Measurements from ENCODE around the gene FAXC. TPM values are rescaled to one million over a fixed set of nuclear protein-coding genes. Genes with fewer than 3 reads are reported as not detected.

FAXC gene
- total RNA-seq, 3 donors from 2014 or later: 1.0 to 25.8 (median 2.0) TPM

GRCh38 chr6:99384507-99384906 lies 35.0 kb upstream of the FAXC start:
- TF ChIP-seq CTCF (IDR thresholded peaks at IDR 0.05): no peak
- Histone ChIP-seq H3K9me3 (no peaks in the 10 kb centered on the region), H3K36me3 (ENCODE audit: low read depth) (no peaks in the 10 kb centered on the region), H3K4me1 (ENCODE audit: low read depth) (no peaks in the 10 kb centered on the region), H3K4me3 (no peak overlapping the region)
- DNase-seq (no peak), ATAC-seq (no peak)
- intact Hi-C loops (cut with DNase I, micrococcal nuclease): no loop called here

GRCh38 chr6:99378636-99379035 lies 29.2 kb upstream of the FAXC start:
- Histone ChIP-seq H3K9me3 (no peaks in the 10 kb centered on the region), H3K36me3 (ENCODE audit: low read depth) (no peaks in the 10 kb centered on the region), H3K4me1 (ENCODE audit: low read depth) (no peaks in the 10 kb centered on the region), H3K4me3 (no peak overlapping the region)
- no peak for ATAC-seq
- TF ChIP-seq CTCF (IDR thresholded peaks at IDR 0.05): no peak
- no peak for DNase-seq
- intact Hi-C loops (cut with DNase I, micrococcal nuclease): no loop called here

GRCh38 chr6:99369533-99369932 lies 20.1 kb upstream of the FAXC start:
- no peaks in the 10 kb centered on the region for H3K9me3 ChIP-seq
- intact Hi-C loops (cut with DNase I, micrococcal nuclease): no loop called here
- no peaks in the 10 kb centered on the region for H3K4me1 ChIP-seq (ENCODE audit: low read depth)
- no peak for TF ChIP-seq CTCF (IDR thresholded peaks at IDR 0.05)
- no peak for ATAC-seq
- no peak overlapping the region for H3K4me3 ChIP-seq
- no peak for DNase-seq
- H3K36me3 ChIP-seq (ENCODE audit: low read depth): no peaks in the 10 kb centered on the region

GRCh38 chr6:99366852-99367251 lies 17.4 kb upstream of the FAXC start:
- DNase-seq: no peak
- H3K4me1 ChIP-seq (ENCODE audit: low read depth): no peaks in the 10 kb centered on the region
- no peaks in the 10 kb centered on the region for H3K9me3 ChIP-seq
- H3K4me3 ChIP-seq: no peak overlapping the region
- H3K36me3 ChIP-seq (ENCODE audit: low read depth): no peaks in the 10 kb centered on the region
- intact Hi-C loops (cut with DNase I, micrococcal nuclease): no loop called here
- TF ChIP-seq CTCF (IDR thresholded peaks at IDR 0.05): no peak
- ATAC-seq: no peak

GRCh38 chr6:99364026-99364425 lies 14.6 kb upstream of the FAXC start:
- Histone ChIP-seq H3K4me1 (ENCODE audit: low read depth) (no peaks in the 10 kb centered on the region), H3K4me3 (no peak overlapping the region), H3K9me3 (no peaks in the 10 kb centered on the region), H3K36me3 (ENCODE audit: low read depth) (no peaks in the 10 kb centered on the region)
- intact Hi-C loops (cut with DNase I, micrococcal nuclease): no loop called here
- DNase-seq: no peak
- no peak for ATAC-seq
- TF ChIP-seq CTCF (IDR thresholded peaks at IDR 0.05): no peak

GRCh38 chr6:99362678-99363268 lies 13.3 kb upstream of the FAXC start:
- intact Hi-C loops (cut with DNase I, micrococcal nuclease): no loop called here
- ATAC-seq (no peak), DNase-seq (no peak)
- no peak overlapping the region for H3K4me3 ChIP-seq
- no peaks in the 10 kb centered on the region for H3K9me3 ChIP-seq
- no peaks in the 10 kb centered on the region for H3K4me1 ChIP-seq (ENCODE audit: low read depth)
- H3K36me3 ChIP-seq (ENCODE audit: low read depth): no peaks in the 10 kb centered on the region
- no peak for TF ChIP-seq CTCF (IDR thresholded peaks at IDR 0.05)

Measured in mucosa of descending colon (tissue), 3 donors.